ENCODE results near the gene HELB. TPM values are rescaled to one million over a fixed set of nuclear protein-coding genes. Genes with fewer than 3 reads are reported as not detected.

Gene HELB
- total and polyA plus RNA-seq, 2 of the 8 experiments (the other 6 are each of a cell fraction or from before 2014, with no cell fraction given), result 1.8 to 7.6 TPM

DNA sequence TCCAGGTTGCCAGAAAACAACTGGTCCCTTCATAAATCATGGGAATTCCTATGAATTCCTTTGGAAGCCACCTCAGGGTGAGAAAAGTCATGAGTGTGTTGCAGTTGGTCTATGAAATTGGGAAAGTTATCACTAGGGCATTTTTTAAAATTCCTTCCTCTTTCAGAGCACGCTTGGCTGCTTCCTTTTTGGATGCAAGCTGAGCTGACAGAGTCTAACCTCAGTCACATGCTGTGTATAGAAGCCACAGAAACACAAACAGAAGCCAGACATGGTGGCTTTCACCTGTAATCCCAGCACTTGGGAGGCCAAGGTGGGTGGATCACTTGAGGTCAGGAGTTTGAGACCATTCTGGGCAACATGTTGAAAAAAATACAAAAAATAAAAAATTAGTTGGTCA, 21.7 kb upstream of the HELB start:
- no peaks in the 10 kb centered on the region for H4K20me1 ChIP-seq (replicated peaks in 1 of 2; ENCODE audit: control insufficient read depth in 1 of 2, insufficient read depth in 2 of 2, low read length in 2 of 2)
- H3K27me3 ChIP-seq (replicated peaks in 1 of 4; ENCODE audit: control insufficient read depth in 3 of 4, extremely low read depth in 1 of 4, insufficient read depth in 3 of 4, low read length in 3 of 4), result no peaks in the 10 kb centered on the region
- no peak overlapping the region for H2BK20ac ChIP-seq (ENCODE audit: low read length)
- ChIA-PET CTCF (ENCODE audit: partially characterized antibody) (interaction anchor here (0.6 to 2.4 kb wide), 4 partner anchors 127 to 980 kb away, joined by 3 to 9 read pairs (median 3); no protein-coding TSS in a partner anchor), POLR2A (ENCODE audit: partially characterized antibody) (no interaction called here)
- H3K9ac ChIP-seq (replicated peaks in 1 of 4; ENCODE audit: extremely low read depth in 1 of 4, low read depth in 3 of 4, low read length in 3 of 4), result no peak overlapping the region
- no peaks in the 10 kb centered on the region for H3K79me1 ChIP-seq (ENCODE audit: low read depth, low read length)
- no peak overlapping the region for H4K91ac ChIP-seq (replicated peaks; ENCODE audit: insufficient read length, low read length)
- no peak overlapping the region for H3K27ac ChIP-seq (ENCODE audit: low read depth, low read length)
- no peak overlapping the region for H2BK5ac ChIP-seq (ENCODE audit: low read depth, low read length)
- no peak overlapping the region for H3K23ac ChIP-seq (ENCODE audit: insufficient read length)
- H3K36me3 ChIP-seq (ENCODE audit: control insufficient read depth in 2 of 4, insufficient read depth in 4 of 4, low read length in 3 of 4), result no peaks in the 10 kb centered on the region
- H3K4me1 ChIP-seq (replicated peaks in 1 of 4; ENCODE audit: control insufficient read depth in 3 of 4, insufficient read depth in 4 of 4, low read length in 3 of 4), result no peaks in the 10 kb centered on the region
- H3K79me2 ChIP-seq (ENCODE audit: control insufficient read depth in 1 of 2, insufficient read depth in 2 of 2, low read length in 2 of 2), result no peaks in the 10 kb centered on the region
- H3K23me2 ChIP-seq (ENCODE audit: low read depth, low read length), result no peaks in the 10 kb centered on the region
- H3K56ac ChIP-seq (replicated peaks; ENCODE audit: insufficient read length, low read depth, low read length), result no peak overlapping the region
- H2AK5ac ChIP-seq (ENCODE audit: low read depth, low read length), result no peak overlapping the region
- peaks cover 3 to 4% of the 10 kb centered on the region in 2 experiments; a peak in 1 of 4 replicates for H3K9me3 ChIP-seq (ENCODE audit: insufficient read depth in 2 of 2, low read depth in 1 of 2, low read length in 1 of 2)
- H3K18ac ChIP-seq (ENCODE audit: extremely low read depth, low read length), result no peak overlapping the region
- H3K4ac ChIP-seq (replicated peaks; ENCODE audit: insufficient read length, low read depth, low read length), result no peak overlapping the region
- FAIRE-seq (no peak), DNase-seq (ENCODE audit: low read depth in 1 of 2, low spot score in 2 of 2) (no peak)
- H3K14ac ChIP-seq (ENCODE audit: insufficient read length), result no peak overlapping the region
- no peak overlapping the region for H2AFZ ChIP-seq (ENCODE audit: low read length)
- no peak overlapping the region for H2BK15ac ChIP-seq (ENCODE audit: low read length)
- 80% methylated on average over 1 of the region's 1 CpG; no CpG with 5 or more reads in 1 of the 2 experiments for WGBS, 2 experiments (ENCODE audit: extremely low coverage in 1 of 2, insufficient coverage in 1 of 2, insufficient read length in 1 of 2, insufficient replicate concordance in 2 of 2, low coverage in 1 of 2, low lambda C conversion rate in 2 of 2, missing lambda C conversion rate in 1 of 2)
- no peak overlapping the region for H4K5ac ChIP-seq (ENCODE audit: insufficient read length, low read depth, low read length)
- H3K4me2 ChIP-seq (ENCODE audit: insufficient read depth in 1 of 2, low read depth in 2 of 2, low read length in 2 of 2), result no peak overlapping the region
- H2BK12ac ChIP-seq (ENCODE audit: low read depth, low read length), result no peak overlapping the region
- H3K4me3 ChIP-seq (ENCODE audit: extremely low read depth in 1 of 4, insufficient read depth in 2 of 4, low read depth in 3 of 4, low read length in 4 of 4), result no peak overlapping the region
- no peak overlapping the region for H2BK120ac ChIP-seq (replicated peaks; ENCODE audit: low read depth, low read length)
- no peak overlapping the region for H4K8ac ChIP-seq (ENCODE audit: extremely low read depth, insufficient read depth, low read length)
- no peak for TF ChIP-seq TAF7 (optimal IDR thresholded peaks at IDR 0.05; ENCODE audit: borderline replicate concordance, low read depth, low read length)
- no peak for TF ChIP-seq JUN (IDR thresholded peaks at IDR 0.05; ENCODE audit: low read depth, low read length)
- no peak for TF ChIP-seq SP1 (IDR thresholded peaks at IDR 0.05; ENCODE audit: low read depth, low read length)
- no peak for TF ChIP-seq KDM1A (IDR thresholded peaks at IDR 0.05; ENCODE audit: borderline replicate concordance, low read length)
- no peak for TF ChIP-seq EZH2 (IDR thresholded peaks at IDR 0.05; ENCODE audit: low read depth, low read length, severe bottlenecking)
- TF ChIP-seq PHF8 (conservative IDR thresholded peaks at IDR 0.05; ENCODE audit: low read depth, low read length), result no peak
- TF ChIP-seq CHD2 (IDR thresholded peaks at IDR 0.05; ENCODE audit: low read length), result no peak
- no peak for TF ChIP-seq RFX5 (IDR thresholded peaks at IDR 0.05; ENCODE audit: borderline replicate concordance, low read depth, low read length)
- TF ChIP-seq SP2 (IDR thresholded peaks at IDR 0.05; ENCODE audit: low read length), result no peak
- TF ChIP-seq CREB1 (IDR thresholded peaks at IDR 0.05), result no peak
- no peak for TF ChIP-seq CTBP2 (IDR thresholded peaks at IDR 0.05; ENCODE audit: borderline replicate concordance, insufficient read depth, insufficient read length, low read length)
- TF ChIP-seq POLR2AphosphoS5 (IDR thresholded peaks at IDR 0.05; ENCODE audit: low read depth, low read length), result no peak
- TF ChIP-seq ZNF274 (IDR thresholded peaks at IDR 0.05; ENCODE audit: borderline replicate concordance, extremely low read depth, low read length), result no peak
- no peak for TF ChIP-seq POU5F1 (IDR thresholded peaks at IDR 0.05; ENCODE audit: low read depth, low read length)
- no peak for TF ChIP-seq TCF12 (IDR thresholded peaks at IDR 0.05; ENCODE audit: low read depth, low read length)
- TF ChIP-seq SIRT6 (IDR thresholded peaks at IDR 0.05; ENCODE audit: low read length), result no peak
